Measurements from ENCODE around the gene ARL5C.

- TF ChIP-seq POLR2AphosphoS5 (IDR thresholded peaks at IDR 0.05; ENCODE audit: low read depth, low read length) (no peak), REST (IDR thresholded peaks at IDR 0.05; ENCODE audit: insufficient read depth in 1 of 2, low read depth in 2 of 2, low read length in 2 of 2) (no peak), SIN3A (IDR thresholded peaks at IDR 0.05; ENCODE audit: borderline replicate concordance, insufficient read depth, low read length) (no peak), FOXP2 (optimal IDR thresholded peaks at IDR 0.05; ENCODE audit: borderline replicate concordance, extremely low read depth, extremely low read length, insufficient read depth) (no peak), TAF1 (IDR thresholded peaks at IDR 0.05; ENCODE audit: borderline replicate concordance, insufficient read depth, low read length) (no peak)
These were observed 20.8 kb downstream of the ARL5C start for GRCh38 chr17:39145143-39145542.

Measured in PFSK-1 (cell line).